Brain pericyte (primary cell): Measurements from ENCODE around the gene VEGFB.
A peak's percentile ranks its signal among the peaks of the same experiment; 100 is the strongest.

Experiments used
- DNase-seq: peaks from one replicate; pipeline ENCODE4 v3.0.0-alpha.2; 2012; ENCODE audit warnings: low read depth, low spot score

Gene VEGFB

GRCh38 chr11:64246871-64247728 is 12.7 kb downstream of the VEGFB start, which contains the start of gene PPP1R14B:
TSS of gene PPP1R14B (minus strand) at chr11:64246943. CDS start at chr11:64246673, 270 bp downstream.
- peak; percentile 45 for DNase-seq

- no peak for DNase-seq
These were observed 13.5 kb downstream of the VEGFB start for GRCh38 chr11:64247729-64248531.

- no peak for DNase-seq
These were observed 14.2 kb downstream of the VEGFB start for GRCh38 chr11:64248578-64248977.

GRCh38 chr11:64249038-64249437 is 14.7 kb downstream of the VEGFB start:
- no peak for DNase-seq

GRCh38 chr11:64249563-64250414 is 15.4 kb downstream of the VEGFB start:
- DNase-seq, result no peak

- no peak for DNase-seq
These were observed 16.1 kb downstream of the VEGFB start for GRCh38 chr11:64250415-64251015.

- DNase-seq, result no peak
These were observed 16.8 kb downstream of the VEGFB start, which contains the start of gene PLCB3 for GRCh38 chr11:64251016-64251752. TSS of gene PLCB3 (plus strand) at chr11:64251530. CDS start at chr11:64251650, 120 bp downstream.

- no peak for DNase-seq
These were observed 17.3 kb downstream of the VEGFB start for GRCh38 chr11:64251753-64252002.

- DNase-seq, result no peak
These were observed 17.9 kb downstream of the VEGFB start for GRCh38 chr11:64252003-64252872.

GRCh38 chr11:64253043-64253442 is 18.7 kb downstream of the VEGFB start:
- DNase-seq, result no peak

- no peak for DNase-seq
These were observed 19.1 kb downstream of the VEGFB start for GRCh38 chr11:64253481-64253880.

GRCh38 chr11:64254326-64254725 is 19.9 kb downstream of the VEGFB start:
- DNase-seq, result no peak

- DNase-seq, result no peak
These were observed 21.0 kb downstream of the VEGFB start for GRCh38 chr11:64255135-64256128.

GRCh38 chr11:64256300-64256699 is 21.9 kb downstream of the VEGFB start:
- DNase-seq, result no peak

- no peak for DNase-seq
These were observed 24.0 kb downstream of the VEGFB start for GRCh38 chr11:64258356-64258755.

- no peak for DNase-seq
These were observed 24.7 kb downstream of the VEGFB start for GRCh38 chr11:64258946-64259532.

GRCh38 chr11:64259533-64260067 is 25.2 kb downstream of the VEGFB start:
- no peak for DNase-seq
